Smooth muscle cell (in vitro differentiated cells): ENCODE data around the gene ACTR10. TPM values are rescaled to one million over a fixed set of nuclear protein-coding genes. Genes with fewer than 3 reads are reported as not detected.

ENCODE experiments used
- DNase-seq: peaks from one replicate; lab custom pipeline; 2025; ENCODE audit not compliant: unreplicated experiment; lab: John Stamatoyannopoulos, UW
- H2AFZ ChIP-seq: fragments of 200-600 bp; sonication (generic); 2 replicates; pipeline ENCODE4 v1.6.0; 2016; ENCODE audit warnings: antibody characterized with exemption, low read depth, mild to moderate bottlenecking
- H3F3A ChIP-seq: fragments of 200-600 bp; sonication (generic); 2 replicates; pipeline ENCODE4 v1.6.0; 2017; ENCODE audit warnings: antibody characterized with exemption, low read depth
- H3K27ac ChIP-seq: fragments of 200-600 bp; sonication (generic); 2 replicates; pipeline ENCODE4 v1.5.1; 2016; ENCODE audit warnings: low read depth, mild to moderate bottlenecking
- H3K27me3 ChIP-seq: fragments of 200-600 bp; sonication (generic); 2 replicates; pipeline ENCODE4 v1.6.1; 2016; ENCODE audit warnings: low read depth, mild to moderate bottlenecking
- H3K36me3 ChIP-seq: fragments of 200-600 bp; sonication (generic); 2 replicates; pipeline ENCODE4 v1.5.1; 2016; ENCODE audit warnings: low read depth
- H3K4me1 ChIP-seq: fragments of 200-600 bp; sonication (generic); 2 replicates; pipeline ENCODE4 v1.5.1; 2016; ENCODE audit warnings: low read depth
- H3K4me2 ChIP-seq: fragments of 200-600 bp; sonication (generic); 2 replicates; pipeline ENCODE4 v1.6.0; 2016; ENCODE audit warnings: mild to moderate bottlenecking
- H3K4me3 ChIP-seq: fragments of 200-600 bp; sonication (generic); 2 replicates; pipeline ENCODE4 v1.5.1; 2016; ENCODE audit warnings: mild to moderate bottlenecking
- H3K79me2 ChIP-seq: fragments of 200-600 bp; sonication (generic); 2 replicates; pipeline ENCODE4 v1.6.0; 2016; ENCODE audit warnings: low read depth, mild to moderate bottlenecking
- H3K9ac ChIP-seq: fragments of 200-600 bp; sonication (generic); 2 replicates; pipeline ENCODE4 v1.6.0; 2016; ENCODE audit warnings: low read depth
- H3K9me3 ChIP-seq: fragments of 200-600 bp; sonication (generic); replicated peaks from 2 replicates; pipeline ENCODE4 v1.5.1; 2016; ENCODE audit warnings: low read depth
- H4K20me1 ChIP-seq: fragments of 200-600 bp; sonication (generic); 2 replicates; pipeline ENCODE4 v1.6.0; 2016; ENCODE audit warnings: low read depth
- WGBS: methylation state at CpG from one replicate; pipeline ENCODE4 v1.1.7; 2016; ENCODE audit warnings: low lambda C conversion rate; 5-methylcytosine and 5-hydroxymethylcytosine counted together
- polyA plus RNA-seq: library from polyadenylated mRNA; unstranded; fragments of >200 nt; fragmentation: Nextera tagmentation; extraction: Ambion mirVana; gene quantifications from 2 replicates; pipeline ENCODE4 v1.2.1, GENCODE V29; 2016
- total RNA-seq: library from RNA; depleted of rRNA; stranded (reverse); fragments of >200 nt; gene quantifications from 2 replicates; pipeline ENCODE4 v1.2.3, GENCODE V29; 2014
- TF ChIP-seq, protein P1 (sequence below): fragments of 200-600 bp; sonication (generic); IDR thresholded peaks from 2 replicates; pipeline ENCODE4 v1.5.1; 2017; ENCODE audit warnings: borderline replicate concordance, mild to moderate bottlenecking, antibody characterized with exemption; ENCODE audit not compliant: insufficient read depth, poor library complexity, severe bottlenecking

Gene ACTR10
- total and polyA plus RNA-seq, 2 experiments from 2014 or later, result 131 to 149 TPM

DNA sequence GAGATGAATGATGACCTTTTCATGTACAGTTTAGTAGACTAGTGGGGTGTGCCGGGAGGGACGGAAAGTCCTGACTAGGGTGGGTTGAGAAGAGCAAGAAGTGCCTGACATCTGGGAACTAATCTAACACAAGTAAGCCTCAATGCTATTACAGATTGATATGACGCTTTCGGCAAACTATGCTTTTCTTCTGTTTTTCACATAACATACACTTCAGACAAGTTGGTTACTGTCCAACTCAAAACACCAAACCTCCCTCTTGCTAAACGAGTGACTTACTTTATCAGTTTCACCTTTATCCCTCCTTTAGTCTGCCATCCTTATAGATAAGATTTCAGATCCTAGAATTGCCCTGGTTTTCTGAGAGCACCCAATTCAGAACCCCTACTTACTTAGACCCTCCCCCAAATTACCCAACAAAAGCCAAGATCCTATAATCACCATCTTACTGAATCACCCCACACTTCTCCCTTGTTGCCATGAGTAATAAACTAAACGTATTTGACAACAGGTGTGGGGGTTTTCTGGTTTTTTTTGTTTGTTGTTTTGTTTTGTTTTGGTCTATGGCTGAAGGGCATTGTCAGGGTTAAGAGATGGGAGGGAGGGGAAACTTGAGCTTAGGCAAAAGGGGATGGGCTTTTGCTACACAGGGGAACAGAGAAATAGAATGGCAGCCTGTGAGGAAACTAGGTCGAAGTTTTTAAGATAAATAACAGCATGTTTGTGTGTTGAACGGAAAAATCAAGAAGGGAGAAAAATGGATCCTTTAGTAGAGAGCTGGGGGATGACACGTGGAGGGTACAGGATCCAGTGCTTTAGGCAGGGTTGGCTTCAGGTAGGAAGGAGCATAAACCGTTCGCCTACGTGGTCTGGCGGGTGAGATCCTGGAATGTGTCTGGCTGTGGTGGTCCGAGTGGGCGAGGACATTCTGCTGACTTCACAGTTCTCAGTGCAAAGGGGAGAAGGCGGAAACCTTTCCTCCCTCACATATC, 38.6 kb downstream of the ACTR10 start:
- H4K20me1 ChIP-seq, result no peaks in the 10 kb centered on the region
- peak overlapping the region; percentile 51 for H2AFZ ChIP-seq
- no peaks in the 10 kb centered on the region for H3K9me3 ChIP-seq
- TF ChIP-seq, protein P1, sequence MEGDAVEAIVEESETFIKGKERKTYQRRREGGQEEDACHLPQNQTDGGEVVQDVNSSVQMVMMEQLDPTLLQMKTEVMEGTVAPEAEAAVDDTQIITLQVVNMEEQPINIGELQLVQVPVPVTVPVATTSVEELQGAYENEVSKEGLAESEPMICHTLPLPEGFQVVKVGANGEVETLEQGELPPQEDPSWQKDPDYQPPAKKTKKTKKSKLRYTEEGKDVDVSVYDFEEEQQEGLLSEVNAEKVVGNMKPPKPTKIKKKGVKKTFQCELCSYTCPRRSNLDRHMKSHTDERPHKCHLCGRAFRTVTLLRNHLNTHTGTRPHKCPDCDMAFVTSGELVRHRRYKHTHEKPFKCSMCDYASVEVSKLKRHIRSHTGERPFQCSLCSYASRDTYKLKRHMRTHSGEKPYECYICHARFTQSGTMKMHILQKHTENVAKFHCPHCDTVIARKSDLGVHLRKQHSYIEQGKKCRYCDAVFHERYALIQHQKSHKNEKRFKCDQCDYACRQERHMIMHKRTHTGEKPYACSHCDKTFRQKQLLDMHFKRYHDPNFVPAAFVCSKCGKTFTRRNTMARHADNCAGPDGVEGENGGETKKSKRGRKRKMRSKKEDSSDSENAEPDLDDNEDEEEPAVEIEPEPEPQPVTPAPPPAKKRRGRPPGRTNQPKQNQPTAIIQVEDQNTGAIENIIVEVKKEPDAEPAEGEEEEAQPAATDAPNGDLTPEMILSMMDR, result no peak
- peak overlapping the region; percentile 68 for H3K9ac ChIP-seq
- H3F3A ChIP-seq, result peaks cover 20% of the 10 kb centered on the region
- no peaks in the 10 kb centered on the region for H3K27me3 ChIP-seq
- H3K79me2 ChIP-seq, result no peaks in the 10 kb centered on the region
- no peak for DNase-seq
- H3K4me2 ChIP-seq, result peak overlapping the region; percentile 87
- peak overlapping the region; percentile 91 for H3K4me3 ChIP-seq
- H3K4me1 ChIP-seq, result peaks cover 8% of the 10 kb centered on the region
- H3K27ac ChIP-seq, result peak overlapping the region; percentile 81
- WGBS, result 44% methylated on average over 16 of the region's 16 CpGs
- H3K36me3 ChIP-seq, result no peaks in the 10 kb centered on the region

DNA sequence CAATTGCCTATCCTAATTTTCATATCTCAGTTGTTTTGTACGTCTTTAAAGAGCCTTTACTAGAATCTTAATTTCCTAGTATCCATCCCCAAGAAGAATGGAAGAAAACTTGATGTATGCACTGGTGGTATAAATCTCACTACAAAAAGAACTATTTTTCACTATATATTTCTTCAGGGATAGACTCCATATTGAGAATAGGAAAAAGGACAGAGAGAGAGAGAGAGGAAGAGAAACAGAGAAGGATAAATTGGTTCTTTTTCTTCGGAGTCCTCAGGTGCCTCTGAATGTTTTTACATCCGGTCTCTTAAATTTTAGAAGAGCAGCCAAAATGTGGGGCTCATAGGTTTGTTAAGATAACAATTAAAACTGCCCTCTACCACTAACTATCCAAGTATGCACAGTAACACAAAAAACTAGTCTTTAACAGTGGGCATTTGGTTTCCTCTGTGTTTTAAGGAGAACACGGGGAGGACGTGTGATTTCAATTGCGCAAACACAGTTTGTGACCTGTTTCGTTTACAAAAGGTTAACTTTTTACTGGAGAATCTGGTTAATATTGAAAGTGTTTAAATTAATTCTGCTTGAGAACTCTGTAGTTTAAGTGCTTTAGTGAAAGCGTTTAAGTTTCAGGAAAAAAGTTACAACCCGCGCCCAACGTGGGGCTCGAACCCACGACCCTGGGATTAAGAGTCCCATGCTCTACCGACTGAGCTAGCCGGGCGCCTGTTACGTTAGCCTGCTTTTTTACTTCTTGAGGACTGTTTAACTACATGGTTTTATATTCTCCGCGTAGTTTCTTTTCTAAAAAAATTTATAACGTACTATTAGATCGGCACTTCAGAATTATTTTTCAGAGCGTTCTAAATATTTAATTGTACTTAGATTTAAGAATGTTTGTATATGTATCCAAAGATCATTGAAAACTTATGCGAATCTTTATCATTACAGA, 39.6 kb downstream of the ACTR10 start:
- peak; percentile 27 for DNase-seq
- peak overlapping the region; percentile 81 for H3K27ac ChIP-seq
- H4K20me1 ChIP-seq, result no peaks in the 10 kb centered on the region
- peak overlapping the region; percentile 98 for H2AFZ ChIP-seq
- peaks cover 8% of the 10 kb centered on the region for H3K4me1 ChIP-seq
- TF ChIP-seq, protein P1, result no peak
- H3K79me2 ChIP-seq, result no peaks in the 10 kb centered on the region
- peak overlapping the region; percentile 91 for H3K4me3 ChIP-seq
- no peaks in the 10 kb centered on the region for H3K36me3 ChIP-seq
- WGBS, result 14% methylated on average over 23 of the region's 23 CpGs
- H3F3A ChIP-seq, result peaks cover 28% of the 10 kb centered on the region
- peak overlapping the region; percentile 87 for H3K4me2 ChIP-seq
- H3K27me3 ChIP-seq, result no peaks in the 10 kb centered on the region
- peak overlapping the region; percentile 86 for H3K9ac ChIP-seq
- no peaks in the 10 kb centered on the region for H3K9me3 ChIP-seq

DNA sequence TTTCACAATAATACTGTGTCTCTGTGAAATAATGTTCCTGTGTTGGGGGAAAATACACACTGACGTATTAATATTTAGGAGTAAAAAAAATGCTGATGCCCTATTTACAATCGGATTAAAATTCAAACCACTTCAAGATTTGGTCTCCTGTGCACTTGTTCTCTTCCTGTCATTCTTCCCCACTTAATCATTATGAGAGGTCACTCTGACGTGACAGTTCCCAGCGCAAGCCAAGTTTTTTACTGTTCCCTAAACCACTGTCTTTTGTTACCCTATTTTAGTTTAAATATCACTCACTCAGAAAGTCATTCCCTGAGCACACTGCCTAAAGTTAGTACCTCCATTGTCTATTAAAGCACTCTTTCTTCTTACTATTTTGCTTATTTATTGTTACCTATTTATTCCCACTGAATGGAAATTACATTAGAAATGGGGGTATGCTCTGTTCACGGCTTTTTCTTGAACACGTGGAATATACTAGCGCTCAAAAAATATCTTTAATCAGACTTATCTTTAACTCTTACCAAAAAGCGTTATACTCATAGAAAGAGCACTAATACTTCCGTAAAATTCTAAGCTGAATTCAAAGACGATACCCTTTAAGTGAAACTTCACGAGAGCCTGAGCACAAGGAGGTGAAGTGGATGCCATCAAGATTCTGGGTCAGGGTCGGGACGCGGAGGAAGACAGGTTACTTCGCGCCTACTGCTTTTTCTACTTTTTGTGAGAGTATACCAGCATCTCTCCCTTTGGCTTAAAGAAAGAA, 44.0 kb downstream of the ACTR10 start:
- peak overlapping the region; percentile 89 for H3K4me2 ChIP-seq
- H3K9me3 ChIP-seq, result no peaks in the 10 kb centered on the region
- DNase-seq, result no peak
- no peaks in the 10 kb centered on the region for H3K36me3 ChIP-seq
- H3K27ac ChIP-seq, result peak overlapping the region; percentile 80
- H2AFZ ChIP-seq, result peak overlapping the region; percentile 85
- peaks cover 19% of the 10 kb centered on the region for H3K4me1 ChIP-seq
- WGBS, result 8% methylated on average over 16 of the region's 16 CpGs
- H3K4me3 ChIP-seq, result peak overlapping the region; percentile 88
- H3K9ac ChIP-seq, result peak overlapping the region; percentile 67
- no peaks in the 10 kb centered on the region for H3K27me3 ChIP-seq
- TF ChIP-seq, protein P1, result no peak
- peaks cover 35% of the 10 kb centered on the region for H4K20me1 ChIP-seq
- H3F3A ChIP-seq, result peaks cover 20% of the 10 kb centered on the region
- H3K79me2 ChIP-seq, result peaks cover 38% of the 10 kb centered on the region
